Spleen (tissue), 7 donors: ENCODE data around the gene DIP2C.

Source experiments
- CTCF ChIP-seq, 11 experiments: fragments of 200-600 bp in 7 of 11; fragments of 450-650 bp in 4 of 11; sonication (generic) in 4 of 11; IDR thresholded peaks in 8 of 11; conservative IDR thresholded peaks in 3 of 11; 1 replicate in 7 of 11; 2 replicates in 4 of 11; pipeline versions ENCODE4 v1.4.0 to v1.8.0; 2016 to 2021; ENCODE audit warnings: antibody characterized with exemption in 11 of 11, inconsistent platforms in 4 of 11, mild to moderate bottlenecking in 1 of 11
- POLR2A ChIP-seq, 3 donors: fragments of 450-650 bp; IDR thresholded peaks; one replicate each; pipeline ENCODE4 v1.5.1; 2017; ENCODE audit warnings: antibody characterized with exemption in 3 of 3, mild to moderate bottlenecking in 1 of 3
- donor health status: DM: no; HTN: no; CAD: no; lungs with moderate emphysema.
- donor health status: DM: no; HTN: no; CAD: no.
- donor health status: DM: no; HTN: no; CAD: no.

DNA sequence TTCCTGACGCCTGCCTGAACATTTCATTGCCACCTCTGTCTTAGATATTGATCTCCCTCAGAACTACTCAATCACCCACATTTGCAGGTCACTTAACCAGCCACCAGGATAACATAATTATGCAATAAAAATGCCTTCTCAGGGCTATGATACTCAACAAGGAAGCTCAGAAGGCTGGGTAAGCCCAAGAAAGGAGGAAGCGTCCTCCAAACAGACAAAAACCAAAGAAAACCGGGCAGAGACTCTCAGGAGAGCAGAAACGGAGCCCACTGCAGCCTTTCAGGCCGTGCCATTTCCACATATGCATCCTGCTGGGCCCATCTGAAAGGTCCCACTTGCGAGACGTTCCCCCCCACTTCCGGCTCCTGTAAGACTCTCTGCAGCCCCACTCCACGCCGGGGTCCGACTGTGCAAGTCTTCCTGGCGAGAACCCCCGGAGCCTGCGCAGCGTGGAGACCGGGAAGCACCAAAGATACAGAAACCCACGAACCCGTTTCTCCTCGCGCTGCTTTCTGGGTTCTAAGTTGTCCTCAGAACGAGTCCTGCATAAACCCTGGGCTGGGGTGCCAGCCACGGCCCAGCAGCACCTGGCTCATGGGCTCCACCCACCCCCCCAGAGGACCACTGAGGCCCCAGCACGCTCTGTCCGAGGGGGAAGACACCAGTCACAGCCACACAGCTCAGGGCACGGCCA is 83.7 kb downstream of the DIP2C start:
- no peak for TF ChIP-seq POLR2A (IDR thresholded peaks at IDR 0.05)
- TF ChIP-seq CTCF (IDR thresholded peaks at IDR 0.05 in 8 of 11, conservative IDR thresholded peaks at IDR 0.05 in 3 of 11), result no peak
